ENCODE measurements around the gene GRIK4.

The GRIK4 gene

DNA sequence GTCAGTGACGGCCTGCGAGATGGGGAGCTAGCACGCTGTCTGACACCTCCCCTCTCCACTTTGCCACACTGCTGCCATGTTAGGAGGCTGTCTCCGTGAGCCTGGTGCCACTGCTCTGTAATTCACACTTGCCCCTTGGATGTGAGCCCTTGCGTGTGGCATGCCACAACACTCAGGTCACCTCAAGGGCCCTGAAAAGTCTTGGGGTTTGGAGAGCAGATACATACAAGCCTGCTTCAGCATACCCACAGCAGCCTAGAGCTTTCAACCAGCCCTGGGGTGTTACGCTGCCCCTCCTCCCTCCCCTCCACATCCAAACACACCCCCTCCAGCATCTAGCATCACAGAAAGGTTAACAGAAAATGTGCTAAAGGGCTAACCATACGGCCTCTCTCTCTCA lies 442.8 kb downstream of the GRIK4 start:
- TF ChIP-seq, protein P1, sequence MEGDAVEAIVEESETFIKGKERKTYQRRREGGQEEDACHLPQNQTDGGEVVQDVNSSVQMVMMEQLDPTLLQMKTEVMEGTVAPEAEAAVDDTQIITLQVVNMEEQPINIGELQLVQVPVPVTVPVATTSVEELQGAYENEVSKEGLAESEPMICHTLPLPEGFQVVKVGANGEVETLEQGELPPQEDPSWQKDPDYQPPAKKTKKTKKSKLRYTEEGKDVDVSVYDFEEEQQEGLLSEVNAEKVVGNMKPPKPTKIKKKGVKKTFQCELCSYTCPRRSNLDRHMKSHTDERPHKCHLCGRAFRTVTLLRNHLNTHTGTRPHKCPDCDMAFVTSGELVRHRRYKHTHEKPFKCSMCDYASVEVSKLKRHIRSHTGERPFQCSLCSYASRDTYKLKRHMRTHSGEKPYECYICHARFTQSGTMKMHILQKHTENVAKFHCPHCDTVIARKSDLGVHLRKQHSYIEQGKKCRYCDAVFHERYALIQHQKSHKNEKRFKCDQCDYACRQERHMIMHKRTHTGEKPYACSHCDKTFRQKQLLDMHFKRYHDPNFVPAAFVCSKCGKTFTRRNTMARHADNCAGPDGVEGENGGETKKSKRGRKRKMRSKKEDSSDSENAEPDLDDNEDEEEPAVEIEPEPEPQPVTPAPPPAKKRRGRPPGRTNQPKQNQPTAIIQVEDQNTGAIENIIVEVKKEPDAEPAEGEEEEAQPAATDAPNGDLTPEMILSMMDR (IDR thresholded peaks at IDR 0.05; ENCODE audit: low read depth, low read length, missing control alignments), result no peak
- H3K4me3 ChIP-seq (ENCODE audit: low read depth, low read length), result no peak overlapping the region
- no peak for DNase-seq (ENCODE audit: low read depth)
- in situ Hi-C loops (cut with HindIII; ENCODE audit: low sequenced_read_pairs), result no loop called here

DNA sequence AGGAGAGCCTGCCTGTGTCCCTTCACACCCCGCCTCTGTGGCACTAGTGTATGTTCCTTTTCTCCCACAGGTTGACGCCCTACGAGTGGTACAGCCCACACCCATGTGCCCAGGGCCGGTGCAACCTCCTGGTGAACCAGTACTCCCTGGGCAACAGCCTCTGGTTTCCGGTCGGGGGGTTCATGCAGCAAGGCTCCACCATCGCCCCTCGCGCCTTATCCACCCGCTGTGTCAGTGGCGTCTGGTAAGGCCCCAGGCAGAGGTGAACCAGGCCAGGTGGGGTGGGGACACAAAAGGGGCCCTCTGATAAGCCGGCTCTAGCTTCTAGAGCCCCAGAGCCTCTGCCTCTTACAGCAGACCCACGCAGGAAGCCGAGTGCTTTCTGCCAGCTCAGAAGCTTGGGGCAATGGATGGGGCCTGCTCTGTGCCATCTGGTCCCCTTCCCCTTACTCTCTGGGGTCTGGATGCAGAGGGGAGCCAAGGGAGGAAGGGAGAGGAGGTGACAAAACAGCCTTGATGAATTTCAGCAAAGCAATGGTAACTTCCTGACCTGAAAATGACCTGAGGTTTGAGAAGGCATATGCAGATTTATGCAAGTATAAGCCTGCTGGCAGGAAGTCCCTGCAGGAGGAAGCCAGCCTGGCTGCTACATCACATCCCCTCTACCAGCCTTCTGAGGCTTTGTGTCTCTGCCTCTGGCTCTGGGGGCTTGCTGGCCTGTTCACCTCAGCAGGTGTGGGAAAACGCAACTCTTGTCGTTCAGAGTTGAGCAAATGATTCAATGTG lies 445.4 kb downstream of the GRIK4 start:
- H3K4me3 ChIP-seq (ENCODE audit: low read depth, low read length), result no peak overlapping the region
- TF ChIP-seq, protein P1 (IDR thresholded peaks at IDR 0.05; ENCODE audit: low read depth, low read length, missing control alignments), result no peak
- DNase-seq (ENCODE audit: low read depth), result no peak
- in situ Hi-C loops (cut with HindIII; ENCODE audit: low sequenced_read_pairs), result no loop called here

DNA sequence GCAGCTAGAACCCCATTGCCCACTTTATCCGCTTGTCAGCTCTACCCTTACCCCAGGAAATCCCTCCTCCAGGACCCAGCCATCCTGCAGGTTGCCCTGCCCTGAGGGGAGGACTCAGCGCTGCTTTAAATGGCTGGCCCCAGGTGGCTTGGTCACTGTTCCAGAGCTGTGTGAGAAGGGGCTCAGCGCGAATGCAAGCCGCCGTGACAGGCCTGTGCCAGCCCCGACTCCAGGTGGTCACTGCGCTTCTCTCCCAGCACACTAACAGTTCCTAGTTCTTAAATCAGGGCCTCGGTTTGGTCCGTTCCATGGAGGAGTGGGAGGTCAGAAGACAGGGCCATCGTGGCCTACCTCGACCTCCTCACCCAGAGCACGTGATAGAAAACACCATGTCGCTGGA lies 446.6 kb downstream of the GRIK4 start:
- DNase-seq (ENCODE audit: low read depth), result no peak
- in situ Hi-C loops (cut with HindIII; ENCODE audit: low sequenced_read_pairs), result no loop called here
- H3K4me3 ChIP-seq (ENCODE audit: low read depth, low read length), result no peak overlapping the region
- TF ChIP-seq, protein P1 (IDR thresholded peaks at IDR 0.05; ENCODE audit: low read depth, low read length, missing control alignments), result no peak

DNA sequence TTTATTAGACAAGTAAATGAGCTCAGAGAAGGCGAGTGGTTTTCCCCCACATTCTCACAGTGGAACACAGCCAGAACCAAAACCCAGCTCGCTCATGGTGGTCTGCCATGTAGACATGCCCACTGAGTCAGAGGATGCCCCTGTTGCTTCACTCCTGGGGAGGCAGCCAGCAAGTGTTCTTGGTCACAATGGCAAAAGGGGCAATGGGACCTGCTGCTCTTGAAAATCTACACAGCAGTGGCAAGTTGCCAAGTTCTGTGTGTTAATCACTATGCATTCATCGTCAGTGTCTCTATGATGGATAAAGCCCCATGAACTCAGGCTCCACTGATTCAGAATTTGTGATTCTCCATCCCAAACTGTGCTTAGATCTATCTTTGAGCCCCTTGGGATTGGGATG lies 447.6 kb downstream of the GRIK4 start:
- H3K4me3 ChIP-seq (ENCODE audit: low read depth, low read length), result no peak overlapping the region
- DNase-seq (ENCODE audit: low read depth), result no peak
- in situ Hi-C loops (cut with HindIII; ENCODE audit: low sequenced_read_pairs), result no loop called here
- TF ChIP-seq, protein P1 (IDR thresholded peaks at IDR 0.05; ENCODE audit: low read depth, low read length, missing control alignments), result no peak

DNA sequence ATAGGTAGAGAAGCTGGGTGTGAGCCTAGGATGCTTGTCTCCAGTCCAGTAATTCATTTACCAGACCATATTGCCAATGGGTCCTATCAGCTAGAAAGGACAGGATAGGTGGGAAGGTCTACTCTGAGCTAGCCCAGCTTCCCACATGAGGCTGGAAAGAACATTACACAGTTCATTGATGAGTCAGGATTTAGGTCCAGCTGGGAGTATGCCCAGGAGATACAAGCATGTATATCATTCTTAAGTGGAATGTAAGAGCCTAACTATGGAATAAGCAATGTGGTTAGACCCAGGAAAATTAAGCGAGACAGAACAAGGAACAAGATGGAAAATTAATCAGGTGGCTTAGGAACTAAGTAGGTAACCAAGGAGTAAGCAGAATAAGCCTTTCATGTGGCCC lies 453.3 kb downstream of the GRIK4 start:
- in situ Hi-C loops (cut with HindIII; ENCODE audit: low sequenced_read_pairs), result no loop called here
- H3K4me3 ChIP-seq (ENCODE audit: low read depth, low read length), result no peak overlapping the region
- peak; percentile 12 for DNase-seq (ENCODE audit: low read depth)
- TF ChIP-seq, protein P1 (IDR thresholded peaks at IDR 0.05; ENCODE audit: low read depth, low read length, missing control alignments), result no peak

DNA sequence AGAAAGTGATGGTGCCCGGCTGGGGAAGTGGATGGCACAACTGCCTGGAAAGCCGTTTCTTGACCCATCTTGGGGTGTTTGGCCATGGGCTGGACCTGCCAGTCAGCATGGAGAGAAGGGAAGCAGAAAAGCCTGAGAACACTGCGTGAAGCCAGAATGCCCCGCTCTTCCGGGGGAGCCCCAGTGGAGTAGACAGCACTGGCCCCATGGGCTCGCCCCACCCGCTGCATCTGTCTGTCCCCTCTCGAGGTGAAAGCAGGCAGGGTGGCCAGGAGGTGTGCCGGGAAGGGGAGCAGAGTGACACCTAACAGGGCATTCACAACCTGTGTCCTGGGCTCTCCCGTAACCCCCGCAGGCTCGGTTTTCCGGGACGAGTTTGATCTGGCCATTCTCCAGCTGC lies 455.3 kb downstream of the GRIK4 start:
- no peak for DNase-seq (ENCODE audit: low read depth)
- TF ChIP-seq, protein P1 (IDR thresholded peaks at IDR 0.05; ENCODE audit: low read depth, low read length, missing control alignments), result no peak
- in situ Hi-C loops (cut with HindIII; ENCODE audit: low sequenced_read_pairs), result no loop called here
- H3K4me3 ChIP-seq (ENCODE audit: low read depth, low read length), result no peak overlapping the region

Measured in astrocyte of the cerebellum (primary cell).